AG10803 (cell line): ENCODE results near the gene CCNYL1.

Source experiments
- DNase-seq: peaks from one replicate; pipeline ENCODE4 v3.0.0; 2010; ENCODE audit warnings: low read depth
- H3K4me3 ChIP-seq: 2 replicates; pipeline ENCODE4 v1.5.1; 2011; ENCODE audit warnings: mild to moderate bottlenecking, low read length, control low read depth
- TF ChIP-seq, protein P1 (sequence below): conservative IDR thresholded peaks from 2 replicates; pipeline ENCODE4 v1.5.1; 2011; ENCODE audit warnings: mild to moderate bottlenecking, low read length, control low read depth, inconsistent platforms

The CCNYL1 gene

DNA sequence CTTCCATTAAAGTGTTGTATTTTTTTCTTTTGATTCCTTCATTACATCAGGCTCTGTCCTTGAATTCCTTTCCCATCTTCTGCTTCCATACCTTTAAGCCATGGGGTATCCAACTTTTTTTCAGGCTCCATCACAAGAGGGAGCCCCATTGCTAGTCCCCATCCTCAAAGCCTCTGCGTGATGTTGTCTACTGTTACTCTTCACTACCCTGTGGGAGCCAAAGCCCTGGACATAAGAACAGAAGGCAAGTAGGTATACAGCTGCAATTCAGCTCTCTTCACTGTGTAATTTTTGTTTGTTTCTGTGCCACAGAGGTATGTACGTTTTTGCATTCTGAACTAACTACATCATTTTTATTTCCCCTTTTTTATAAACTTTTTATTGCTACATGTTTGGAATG, 36.6 kb upstream of the CCNYL1 start:
- H3K4me3 ChIP-seq: no peak overlapping the region
- DNase-seq: no peak
- TF ChIP-seq, protein P1, sequence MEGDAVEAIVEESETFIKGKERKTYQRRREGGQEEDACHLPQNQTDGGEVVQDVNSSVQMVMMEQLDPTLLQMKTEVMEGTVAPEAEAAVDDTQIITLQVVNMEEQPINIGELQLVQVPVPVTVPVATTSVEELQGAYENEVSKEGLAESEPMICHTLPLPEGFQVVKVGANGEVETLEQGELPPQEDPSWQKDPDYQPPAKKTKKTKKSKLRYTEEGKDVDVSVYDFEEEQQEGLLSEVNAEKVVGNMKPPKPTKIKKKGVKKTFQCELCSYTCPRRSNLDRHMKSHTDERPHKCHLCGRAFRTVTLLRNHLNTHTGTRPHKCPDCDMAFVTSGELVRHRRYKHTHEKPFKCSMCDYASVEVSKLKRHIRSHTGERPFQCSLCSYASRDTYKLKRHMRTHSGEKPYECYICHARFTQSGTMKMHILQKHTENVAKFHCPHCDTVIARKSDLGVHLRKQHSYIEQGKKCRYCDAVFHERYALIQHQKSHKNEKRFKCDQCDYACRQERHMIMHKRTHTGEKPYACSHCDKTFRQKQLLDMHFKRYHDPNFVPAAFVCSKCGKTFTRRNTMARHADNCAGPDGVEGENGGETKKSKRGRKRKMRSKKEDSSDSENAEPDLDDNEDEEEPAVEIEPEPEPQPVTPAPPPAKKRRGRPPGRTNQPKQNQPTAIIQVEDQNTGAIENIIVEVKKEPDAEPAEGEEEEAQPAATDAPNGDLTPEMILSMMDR: no peak

- DNase-seq: peak; percentile 63
- H3K4me3 ChIP-seq: no peak overlapping the region
Observed at GRCh38 chr2:207676827-207677354, 34.5 kb upstream of the CCNYL1 start.

DNA sequence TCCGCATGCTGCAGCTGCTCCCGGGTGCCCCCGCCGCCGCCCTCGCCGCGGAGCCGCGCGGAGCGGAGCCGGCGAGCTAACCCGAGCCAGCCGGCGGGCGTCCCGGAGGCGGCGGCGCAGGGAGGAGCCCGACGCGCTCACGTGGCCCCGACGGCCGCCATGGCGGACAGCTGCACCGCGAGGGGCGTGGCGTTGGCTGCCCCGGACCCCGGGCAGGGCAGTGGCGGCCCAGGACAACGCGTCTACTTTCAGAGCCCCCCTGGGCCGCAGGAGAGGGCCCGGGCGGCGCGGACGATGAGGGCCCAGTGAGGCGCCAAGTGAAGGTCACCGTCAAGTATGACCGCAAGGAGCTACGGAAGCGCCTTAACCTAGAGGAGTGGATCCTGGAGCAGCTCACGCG, 30.0 kb upstream of the CCNYL1 start:
- no peak overlapping the region for H3K4me3 ChIP-seq
- DNase-seq: no peak

More at GRCh38 chr2:207676827-207677354, 34.5 kb upstream of the CCNYL1 start:
- TF ChIP-seq, protein P1: no peak

DNA sequence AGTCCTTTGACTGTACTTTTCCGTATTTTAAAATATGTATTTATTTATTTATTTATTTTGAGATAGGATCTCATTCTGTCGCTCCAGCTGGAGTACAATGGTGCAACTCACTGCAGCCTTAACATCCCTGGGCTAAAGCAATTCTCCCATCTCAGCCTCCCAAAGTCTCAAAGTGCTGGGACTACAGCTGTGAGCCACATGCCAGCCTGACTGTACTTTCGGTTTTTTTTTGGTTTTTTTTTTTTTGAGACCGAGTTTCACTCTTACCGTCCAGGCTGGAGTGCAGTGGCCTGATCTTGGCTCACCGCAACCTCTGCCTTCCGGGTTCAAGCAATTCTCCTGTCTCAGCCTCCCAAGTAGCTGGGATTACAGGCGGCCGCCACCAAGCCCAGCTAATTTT, 28.9 kb upstream of the CCNYL1 start:
- peak; percentile 51 for DNase-seq
- TF ChIP-seq, protein P1: no peak
- H3K4me3 ChIP-seq: no peak overlapping the region

More for the DNA sequence above, 30.0 kb upstream of the CCNYL1 start:
- TF ChIP-seq, protein P1: no peak

DNA sequence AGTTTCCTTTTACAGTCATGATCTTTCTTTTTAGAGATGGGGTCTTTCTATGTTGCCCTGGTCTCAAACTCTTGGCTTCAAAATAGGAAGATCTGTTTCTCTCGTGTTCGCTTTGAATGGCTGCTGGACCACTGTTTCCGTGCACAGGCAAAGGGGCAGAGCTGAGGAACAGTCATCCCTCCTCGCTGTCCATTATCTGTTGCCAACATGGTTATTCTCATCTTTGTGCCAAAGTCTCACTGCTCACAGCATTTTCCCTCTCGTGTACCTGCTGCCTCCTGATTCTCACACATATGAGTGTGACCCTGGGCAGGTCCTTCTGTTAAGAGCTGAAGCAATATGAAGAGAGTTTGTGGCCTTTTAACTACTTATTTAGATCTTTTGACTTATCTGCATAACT, 28.0 kb upstream of the CCNYL1 start:
- TF ChIP-seq, protein P1: no peak
- DNase-seq: no peak
- H3K4me3 ChIP-seq: no peak overlapping the region

GRCh38 chr2:207683879-207684627, 27.4 kb upstream of the CCNYL1 start:
- DNase-seq: peak; percentile 89
- no peak overlapping the region for H3K4me3 ChIP-seq
- TF ChIP-seq, protein P1: no peak

GRCh38 chr2:207686812-207687211, 24.6 kb upstream of the CCNYL1 start:
- H3K4me3 ChIP-seq: no peak overlapping the region
- TF ChIP-seq, protein P1: no peak
- DNase-seq: no peak
